ENCODE data around the gene ITGA11. TPM values are rescaled to one million over a fixed set of nuclear protein-coding genes. Genes with fewer than 3 reads are reported as not detected.

The ITGA11 gene
- total and polyA plus RNA-seq, 2 of the 13 experiments (the other 11 are each of a cell fraction or from before 2014, with no cell fraction given), result not detected

GRCh38 chr15:68426116-68426515, 5.8 kb downstream of the ITGA11 start:
- H2AFZ ChIP-seq (ENCODE audit: low read length), result no peak overlapping the region
- H3K79me2 ChIP-seq (ENCODE audit: insufficient read depth, low read length), result no peaks in the 10 kb centered on the region
- DNase-seq (ENCODE audit: low spot score) (no peak), ATAC-seq (no peak), FAIRE-seq (no peak)
- peaks cover 5% of the 10 kb centered on the region for H3K4me1 ChIP-seq (ENCODE audit: insufficient read depth, low read length)
- no peaks in the 10 kb centered on the region for H4K20me1 ChIP-seq (ENCODE audit: insufficient read depth, low read length)
- H3K4me3 ChIP-seq (replicated peaks in 1 of 3; ENCODE audit: insufficient read depth in 1 of 3, low read depth in 2 of 3, low read length in 3 of 3), result no peak overlapping the region
- ChIA-PET POLR2A (no interaction called here), CTCF (ENCODE audit: low intra/inter-chr PET ratio, low total read pairs) (no interaction called here)
- TF ChIP-seq PRMT3 (CRISPR knock-in tag; IDR thresholded peaks at IDR 0.05; ENCODE audit: borderline replicate concordance, low read depth) (no peak), ZNF75D (CRISPR knock-in tag; IDR thresholded peaks at IDR 0.05; ENCODE audit: borderline replicate concordance) (no peak), SP1 (IDR thresholded peaks at IDR 0.05) (no peak), SP1 (CRISPR knock-in tag; IDR thresholded peaks at IDR 0.05) (no peak), ZNF615 (CRISPR knock-in tag; IDR thresholded peaks at IDR 0.05; ENCODE audit: borderline replicate concordance) (no peak), RELA (CRISPR knock-in tag; IDR thresholded peaks at IDR 0.05) (no peak), SMYD3 (CRISPR knock-in tag; IDR thresholded peaks at IDR 0.05) (no peak), ZBTB4 (CRISPR knock-in tag; IDR thresholded peaks at IDR 0.05; ENCODE audit: borderline replicate concordance) (no peak), NFKB2 (CRISPR knock-in tag; IDR thresholded peaks at IDR 0.05; ENCODE audit: borderline replicate concordance) (no peak)
- TF ChIP-seq, protein P1, sequence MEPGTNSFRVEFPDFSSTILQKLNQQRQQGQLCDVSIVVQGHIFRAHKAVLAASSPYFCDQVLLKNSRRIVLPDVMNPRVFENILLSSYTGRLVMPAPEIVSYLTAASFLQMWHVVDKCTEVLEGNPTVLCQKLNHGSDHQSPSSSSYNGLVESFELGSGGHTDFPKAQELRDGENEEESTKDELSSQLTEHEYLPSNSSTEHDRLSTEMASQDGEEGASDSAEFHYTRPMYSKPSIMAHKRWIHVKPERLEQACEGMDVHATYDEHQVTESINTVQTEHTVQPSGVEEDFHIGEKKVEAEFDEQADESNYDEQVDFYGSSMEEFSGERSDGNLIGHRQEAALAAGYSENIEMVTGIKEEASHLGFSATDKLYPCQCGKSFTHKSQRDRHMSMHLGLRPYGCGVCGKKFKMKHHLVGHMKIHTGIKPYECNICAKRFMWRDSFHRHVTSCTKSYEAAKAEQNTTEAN (CRISPR knock-in tag; conservative IDR thresholded peaks at IDR 0.05), result no peak
- TF ChIP-seq, protein P2, sequence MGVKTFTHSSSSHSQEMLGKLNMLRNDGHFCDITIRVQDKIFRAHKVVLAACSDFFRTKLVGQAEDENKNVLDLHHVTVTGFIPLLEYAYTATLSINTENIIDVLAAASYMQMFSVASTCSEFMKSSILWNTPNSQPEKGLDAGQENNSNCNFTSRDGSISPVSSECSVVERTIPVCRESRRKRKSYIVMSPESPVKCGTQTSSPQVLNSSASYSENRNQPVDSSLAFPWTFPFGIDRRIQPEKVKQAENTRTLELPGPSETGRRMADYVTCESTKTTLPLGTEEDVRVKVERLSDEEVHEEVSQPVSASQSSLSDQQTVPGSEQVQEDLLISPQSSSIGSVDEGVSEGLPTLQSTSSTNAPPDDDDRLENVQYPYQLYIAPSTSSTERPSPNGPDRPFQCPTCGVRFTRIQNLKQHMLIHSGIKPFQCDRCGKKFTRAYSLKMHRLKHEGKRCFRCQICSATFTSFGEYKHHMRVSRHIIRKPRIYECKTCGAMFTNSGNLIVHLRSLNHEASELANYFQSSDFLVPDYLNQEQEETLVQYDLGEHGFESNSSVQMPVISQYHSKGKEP (CRISPR knock-in tag; IDR thresholded peaks at IDR 0.05), result no peak
- H3K4me2 ChIP-seq (ENCODE audit: low read depth, low read length), result no peak overlapping the region
- no peaks in the 10 kb centered on the region for H3K36me3 ChIP-seq (replicated peaks in 1 of 2; ENCODE audit: control insufficient read depth in 1 of 2, insufficient read depth in 2 of 2, low read length in 2 of 2)
- peaks cover 3 to 22% of the 10 kb centered on the region in 2 experiments; a peak in 3 of 5 replicates for H3K27me3 ChIP-seq (ENCODE audit: control insufficient read depth in 1 of 2, insufficient read depth in 2 of 2, low read length in 2 of 2)
- intact Hi-C loops (cut with micrococcal nuclease; ENCODE audit: unreplicated experiment) (no loop called here), in situ Hi-C loops (cut with HindIII; ENCODE audit: extremely low pct_ligation_motif_present, low pct_unique_long_range_greater_than_20kb) (no loop called here)
- no peaks in the 10 kb centered on the region for H3K9me3 ChIP-seq (ENCODE audit: low read length)
- H3K27ac ChIP-seq (ENCODE audit: extremely low read length, insufficient read depth, low read length), result no peak overlapping the region
- BruUV-seq (replicated peaks), result no TSS peak
- 32% methylated on average over 4 of the region's 6 CpGs for whole genome bisulfite sequencing (ENCODE audit: low lambda C conversion rate)
- no peak overlapping the region for H3K9ac ChIP-seq (ENCODE audit: insufficient read depth, low read depth, low read length)
